Measurements from ENCODE around the gene CYSTM1.

- TF ChIP-seq CTCF (IDR thresholded peaks at IDR 0.05; ENCODE audit: low read length), result no peak
- TF ChIP-seq EZH2 (IDR thresholded peaks at IDR 0.05; ENCODE audit: borderline replicate concordance, low read length), result no peak
Observed at GRCh38 chr5:140181002-140181483, 6.1 kb downstream of the CYSTM1 start.

Data from OCI-LY1 (cell line).